Measurements from ENCODE around the gene HOXD13.

DNA sequence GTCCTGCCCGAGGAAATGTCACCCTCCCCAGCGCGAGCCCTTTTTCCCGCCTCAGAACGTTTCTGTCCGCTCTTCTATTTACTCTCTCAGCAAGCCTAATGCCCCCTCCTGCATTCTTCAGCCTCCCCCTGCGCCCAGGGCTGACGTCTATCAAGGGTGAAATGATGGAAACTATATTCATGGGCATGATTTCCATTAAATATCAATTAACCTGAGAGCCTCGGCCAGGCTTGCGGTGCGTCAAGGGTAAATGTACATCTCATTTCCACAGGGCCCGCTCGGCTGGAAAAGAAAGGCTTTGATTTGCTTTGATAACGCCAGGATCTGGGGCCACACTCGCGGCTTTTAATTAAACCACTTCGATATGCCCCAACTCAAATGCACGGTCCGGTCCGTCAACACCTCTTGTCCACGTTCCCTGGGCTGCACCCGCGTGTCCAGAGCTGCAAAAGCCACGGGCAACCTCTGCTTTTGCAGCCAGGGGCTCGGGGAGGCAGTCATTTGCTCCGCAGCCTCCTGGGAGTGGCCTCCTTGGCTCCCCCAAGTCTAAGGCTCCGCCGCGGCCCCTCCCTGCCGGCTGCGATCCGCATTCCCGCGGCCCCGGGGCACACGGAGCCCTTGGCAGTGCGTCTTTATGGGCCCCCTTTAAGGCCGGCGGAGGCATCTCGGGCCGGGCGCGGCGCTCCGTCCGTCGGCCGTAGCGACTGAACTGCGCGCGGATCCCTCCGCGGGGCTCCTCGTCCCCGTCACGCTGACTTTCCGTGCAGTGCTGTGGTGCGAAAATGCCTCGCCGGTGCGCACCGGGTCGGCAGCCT lies 36.7 kb downstream of the HOXD13 start, which contains the start of gene HOXD8:
- TF ChIP-seq, protein P1, sequence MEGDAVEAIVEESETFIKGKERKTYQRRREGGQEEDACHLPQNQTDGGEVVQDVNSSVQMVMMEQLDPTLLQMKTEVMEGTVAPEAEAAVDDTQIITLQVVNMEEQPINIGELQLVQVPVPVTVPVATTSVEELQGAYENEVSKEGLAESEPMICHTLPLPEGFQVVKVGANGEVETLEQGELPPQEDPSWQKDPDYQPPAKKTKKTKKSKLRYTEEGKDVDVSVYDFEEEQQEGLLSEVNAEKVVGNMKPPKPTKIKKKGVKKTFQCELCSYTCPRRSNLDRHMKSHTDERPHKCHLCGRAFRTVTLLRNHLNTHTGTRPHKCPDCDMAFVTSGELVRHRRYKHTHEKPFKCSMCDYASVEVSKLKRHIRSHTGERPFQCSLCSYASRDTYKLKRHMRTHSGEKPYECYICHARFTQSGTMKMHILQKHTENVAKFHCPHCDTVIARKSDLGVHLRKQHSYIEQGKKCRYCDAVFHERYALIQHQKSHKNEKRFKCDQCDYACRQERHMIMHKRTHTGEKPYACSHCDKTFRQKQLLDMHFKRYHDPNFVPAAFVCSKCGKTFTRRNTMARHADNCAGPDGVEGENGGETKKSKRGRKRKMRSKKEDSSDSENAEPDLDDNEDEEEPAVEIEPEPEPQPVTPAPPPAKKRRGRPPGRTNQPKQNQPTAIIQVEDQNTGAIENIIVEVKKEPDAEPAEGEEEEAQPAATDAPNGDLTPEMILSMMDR (IDR thresholded peaks at IDR 0.05; ENCODE audit: low read depth, low read length) = no peak
- TF ChIP-seq POLR2A (IDR thresholded peaks at IDR 0.05; ENCODE audit: extremely low read depth, insufficient read length) = no peak
